ENCODE measurements around the gene PDSS2. TPM values are rescaled to one million over a fixed set of nuclear protein-coding genes. Genes with fewer than 3 reads are reported as not detected.

Gene PDSS2
- total RNA-seq, 1 experiment from 2014 or later = 10.2 TPM

DNA sequence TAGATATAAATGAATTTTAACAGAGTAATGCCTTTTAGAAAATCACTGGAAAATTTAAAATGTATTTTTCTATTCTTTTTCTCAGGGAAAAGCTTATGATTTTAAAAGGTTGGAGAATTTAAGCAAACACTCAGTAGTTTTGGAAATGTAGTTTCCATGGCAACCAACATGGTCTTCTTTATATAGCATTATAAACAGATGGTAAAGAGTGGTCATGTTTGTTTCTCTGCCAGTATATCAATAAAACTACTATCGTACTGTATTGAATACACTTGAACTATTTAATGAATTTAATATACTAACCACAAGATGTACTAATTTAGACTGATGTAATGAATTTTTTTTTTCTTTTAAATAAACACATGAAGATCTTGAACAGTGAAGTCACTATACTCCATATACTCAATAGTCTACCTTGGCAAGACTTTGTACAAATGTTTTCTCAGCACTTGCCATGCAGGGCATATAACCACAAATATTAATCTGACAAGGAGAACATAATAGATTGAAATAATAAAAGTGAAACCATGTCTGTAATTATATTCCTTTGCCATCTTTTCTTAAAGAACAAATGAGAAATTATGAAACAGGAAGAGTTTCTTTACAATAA, 105.5 kb downstream of the PDSS2 start:
- ChIA-PET POLR2A (interaction anchor here (0.6 to 1.3 kb wide), 4 partner anchors 9 to 316 kb away, joined by 3 to 5 read pairs (median 4); partner anchors contain the start of gene PDSS2), CTCF (interaction anchor here (0.7 to 1.0 kb wide), 2 partner anchors 11 to 114 kb away, joined by 3 read pairs; no protein-coding TSS in a partner anchor)
- Mint-ChIP-seq H3K27me3 (ENCODE audit: insufficient read depth, unreplicated experiment) (no peaks in the 10 kb centered on the region), H3K36me3 (ENCODE audit: insufficient read depth, unreplicated experiment) (no peaks in the 10 kb centered on the region), H3K4me3 (ENCODE audit: unreplicated experiment) (no peak overlapping the region), H3K27ac (ENCODE audit: low read depth, unreplicated experiment) (no peak overlapping the region), H3K9me3 (ENCODE audit: unreplicated experiment) (no peaks in the 10 kb centered on the region), H3K4me1 (ENCODE audit: insufficient read depth, unreplicated experiment) (no peaks in the 10 kb centered on the region)
- TF ChIP-seq, protein P1, sequence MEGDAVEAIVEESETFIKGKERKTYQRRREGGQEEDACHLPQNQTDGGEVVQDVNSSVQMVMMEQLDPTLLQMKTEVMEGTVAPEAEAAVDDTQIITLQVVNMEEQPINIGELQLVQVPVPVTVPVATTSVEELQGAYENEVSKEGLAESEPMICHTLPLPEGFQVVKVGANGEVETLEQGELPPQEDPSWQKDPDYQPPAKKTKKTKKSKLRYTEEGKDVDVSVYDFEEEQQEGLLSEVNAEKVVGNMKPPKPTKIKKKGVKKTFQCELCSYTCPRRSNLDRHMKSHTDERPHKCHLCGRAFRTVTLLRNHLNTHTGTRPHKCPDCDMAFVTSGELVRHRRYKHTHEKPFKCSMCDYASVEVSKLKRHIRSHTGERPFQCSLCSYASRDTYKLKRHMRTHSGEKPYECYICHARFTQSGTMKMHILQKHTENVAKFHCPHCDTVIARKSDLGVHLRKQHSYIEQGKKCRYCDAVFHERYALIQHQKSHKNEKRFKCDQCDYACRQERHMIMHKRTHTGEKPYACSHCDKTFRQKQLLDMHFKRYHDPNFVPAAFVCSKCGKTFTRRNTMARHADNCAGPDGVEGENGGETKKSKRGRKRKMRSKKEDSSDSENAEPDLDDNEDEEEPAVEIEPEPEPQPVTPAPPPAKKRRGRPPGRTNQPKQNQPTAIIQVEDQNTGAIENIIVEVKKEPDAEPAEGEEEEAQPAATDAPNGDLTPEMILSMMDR (IDR thresholded peaks at IDR 0.05; ENCODE audit: unreplicated experiment) = no peak
- no peak for DNase-seq (ENCODE audit: unreplicated experiment)
- no TSS peak for BruUV-seq (replicated peaks)
- intact Hi-C loops (cut with micrococcal nuclease) = no loop called here

DNA sequence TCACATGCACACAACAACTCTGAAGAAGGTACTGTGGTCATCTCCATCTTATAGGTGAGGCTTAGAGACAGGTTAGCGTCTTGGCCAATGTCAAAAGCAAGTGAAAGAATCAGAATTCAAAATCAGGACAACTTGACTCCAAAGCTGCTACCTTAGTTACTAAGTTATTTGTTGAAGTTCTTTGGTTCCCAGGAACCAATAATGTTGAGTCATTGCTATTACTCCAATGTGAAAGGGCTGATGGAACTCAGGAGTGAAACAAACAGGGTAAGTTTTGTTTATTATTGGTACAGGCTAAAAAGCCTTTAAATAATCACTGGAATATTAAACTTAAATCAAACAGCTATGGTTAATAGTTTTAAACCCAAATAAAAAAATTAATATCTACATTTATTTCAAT, 111.1 kb downstream of the PDSS2 start:
- CTCF ChIA-PET = interaction anchor here (0.7 kb wide), 1 partner anchor 11 kb away, joined by 3 read pairs; no protein-coding TSS in a partner anchor
- no peak overlapping the region for H3K4me3 Mint-ChIP-seq (ENCODE audit: unreplicated experiment)
- POLR2A ChIA-PET = interaction anchor here (1.7 kb wide), 1 partner anchor 11 kb away, joined by 4 read pairs; no protein-coding TSS in a partner anchor
- peaks cover 8% of the 10 kb centered on the region for H3K4me1 Mint-ChIP-seq (ENCODE audit: insufficient read depth, unreplicated experiment)
- no peak overlapping the region for H3K27ac Mint-ChIP-seq (ENCODE audit: low read depth, unreplicated experiment)
- BruUV-seq (replicated peaks) = no TSS peak
- intact Hi-C loops (cut with micrococcal nuclease) = no loop called here
- no peaks in the 10 kb centered on the region for H3K9me3 Mint-ChIP-seq (ENCODE audit: unreplicated experiment)
- no peak for DNase-seq (ENCODE audit: unreplicated experiment)
- H3K27me3 Mint-ChIP-seq (ENCODE audit: insufficient read depth, unreplicated experiment) = no peaks in the 10 kb centered on the region
- no peaks in the 10 kb centered on the region for H3K36me3 Mint-ChIP-seq (ENCODE audit: insufficient read depth, unreplicated experiment)
- TF ChIP-seq, protein P1 (IDR thresholded peaks at IDR 0.05; ENCODE audit: unreplicated experiment) = no peak

DNA sequence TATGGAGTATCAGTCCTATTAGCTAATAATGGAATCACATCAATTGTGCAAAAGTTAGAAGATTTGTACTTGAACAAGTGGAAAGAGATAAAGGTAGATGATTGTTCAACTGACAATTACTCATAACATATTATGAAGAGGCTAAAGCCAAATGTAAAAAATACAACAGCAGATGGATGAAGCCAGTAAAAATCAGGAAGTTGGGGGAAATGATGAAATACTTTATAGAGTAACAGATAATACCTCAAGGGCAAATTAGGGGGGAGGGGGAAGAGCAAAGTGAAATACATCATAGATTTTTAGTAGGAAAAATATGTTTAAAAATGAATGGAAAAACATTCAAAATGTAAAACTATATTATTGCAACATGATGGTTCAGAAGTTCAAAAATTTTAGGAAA, 114.0 kb downstream of the PDSS2 start:
- Mint-ChIP-seq H3K27me3 (ENCODE audit: insufficient read depth, unreplicated experiment) (no peaks in the 10 kb centered on the region), H3K4me3 (ENCODE audit: unreplicated experiment) (no peak overlapping the region), H3K4me1 (ENCODE audit: insufficient read depth, unreplicated experiment) (peaks cover 8% of the 10 kb centered on the region), H3K27ac (ENCODE audit: low read depth, unreplicated experiment) (no peak overlapping the region), H3K36me3 (ENCODE audit: insufficient read depth, unreplicated experiment) (no peaks in the 10 kb centered on the region), H3K9me3 (ENCODE audit: unreplicated experiment) (no peaks in the 10 kb centered on the region)
- no TSS peak for BruUV-seq (replicated peaks)
- intact Hi-C loops (cut with micrococcal nuclease) = no loop called here
- ChIA-PET CTCF (no interaction called here), POLR2A (interaction anchor here (0.7 to 0.8 kb wide), 2 partner anchors 134 to 335 kb away, joined by 3 read pairs; no protein-coding TSS in a partner anchor)
- no peak for DNase-seq (ENCODE audit: unreplicated experiment)
- TF ChIP-seq, protein P1 (IDR thresholded peaks at IDR 0.05; ENCODE audit: unreplicated experiment) = no peak

DNA sequence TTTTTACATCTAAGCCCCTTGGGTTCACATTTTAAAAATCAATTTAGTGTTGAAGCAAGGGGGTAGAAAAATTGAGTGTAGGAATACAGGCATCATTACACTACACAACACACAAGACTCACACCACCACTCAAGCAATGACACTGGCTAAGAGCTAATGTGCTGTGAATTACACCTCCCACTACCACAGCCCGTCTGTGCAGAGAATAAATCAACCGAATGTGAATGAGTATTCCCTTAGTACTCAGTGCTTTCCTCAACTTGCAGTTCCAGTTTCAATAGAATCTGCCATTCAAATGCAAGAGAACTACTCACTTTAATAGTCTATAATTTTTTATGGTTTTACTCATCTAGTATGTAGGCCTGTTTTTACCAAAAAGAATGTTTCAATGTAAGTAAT, 114.4 kb downstream of the PDSS2 start:
- no TSS peak for BruUV-seq (replicated peaks)

More for the DNA sequence above, 114.4 kb downstream of the PDSS2 start:
- no peak overlapping the region for H3K27ac Mint-ChIP-seq (ENCODE audit: low read depth, unreplicated experiment)
- ChIA-PET CTCF (no interaction called here), POLR2A (interaction anchor here (0.7 to 0.8 kb wide), 2 partner anchors 133 to 335 kb away, joined by 3 read pairs; no protein-coding TSS in a partner anchor)
- peaks cover 8% of the 10 kb centered on the region for H3K4me1 Mint-ChIP-seq (ENCODE audit: insufficient read depth, unreplicated experiment)
- no peaks in the 10 kb centered on the region for H3K36me3 Mint-ChIP-seq (ENCODE audit: insufficient read depth, unreplicated experiment)
- intact Hi-C loops (cut with micrococcal nuclease) = no loop called here
- H3K9me3 Mint-ChIP-seq (ENCODE audit: unreplicated experiment) = no peaks in the 10 kb centered on the region
- TF ChIP-seq, protein P1 (IDR thresholded peaks at IDR 0.05; ENCODE audit: unreplicated experiment) = no peak
- no peak for DNase-seq (ENCODE audit: unreplicated experiment)
- H3K4me3 Mint-ChIP-seq (ENCODE audit: unreplicated experiment) = no peak overlapping the region
- H3K27me3 Mint-ChIP-seq (ENCODE audit: insufficient read depth, unreplicated experiment) = no peaks in the 10 kb centered on the region
